A549 (cell line): ENCODE measurements around the gene ADCY1. TPM values are rescaled to one million over a fixed set of nuclear protein-coding genes. Genes with fewer than 3 reads are reported as not detected.
"Not testable (repeated sequence)": the region's sequence is repeated elsewhere in the genome, so short reads cannot be mapped to it uniquely, and the experiment has no call there.

Experiments
- ATAC-seq, 2 experiments: fragments of 200-7000 bp in 1 of 2; fragments of >200 bp in 1 of 2; cut with Nextera tagmentation in 1 of 2; cut with Tn5 transposase in 1 of 2; 3 replicates each; pipeline versions ENCODE4 v1.8.0 to v1.9.1; 2018 to 2020; ENCODE audit warnings: mild to moderate bottlenecking in 1 of 2, moderate library complexity in 1 of 2
- CTCF ChIA-PET: fragments of 300-600 bp; sonication (Branson Sonifier 250); formaldehyde crosslinking; extraction: SDS; loops from one replicate; lab custom pipeline; 2021; ENCODE audit warnings: antibody characterized with exemption, inconsistent platforms; lab: Yijun Ruan, JAX
- POLR2A ChIA-PET: fragments of 350-600 bp; formaldehyde crosslinking; extraction: SDS; loops from one replicate; lab custom pipeline; 2021; ENCODE audit warnings: antibody characterized with exemption, inconsistent platforms; lab: Yijun Ruan, JAX
- DNase-seq, 2 experiments: peaks; one replicate each; pipeline versions ENCODE4 v3.0.0 to v3.0.0-alpha.2; 2011 to 2016; ENCODE audit warnings: low read depth in 1 of 2, low spot score in 1 of 2
- FAIRE-seq: peaks from 2 replicates; lab custom pipeline; 2011; peaks lifted over from hg19 to GRCh38; lab: Jason Lieb, UNC
- H3K27ac ChIP-seq, 2 experiments: fragments of >200 bp; sonication (Bioruptor Twin); formaldehyde crosslinking; 3 replicates each; pipeline ENCODE4 v1.5.1; 2016 to 2017
- H3K4me1 ChIP-seq: fragments of >200 bp; sonication (Bioruptor Twin); formaldehyde crosslinking; 3 replicates; pipeline ENCODE4 v1.6.1; 2016
- H3K4me2 ChIP-seq: fragments of >200 bp; sonication (Bioruptor Twin); formaldehyde crosslinking; 3 replicates; pipeline ENCODE4 v1.6.1; 2016
- H3K4me3 ChIP-seq: fragments of >200 bp; sonication (Bioruptor Twin); formaldehyde crosslinking; 3 replicates; pipeline ENCODE4 v1.5.1; 2016
- H3K9me3 ChIP-seq: fragments of >200 bp; sonication (Bioruptor Twin); formaldehyde crosslinking; 3 replicates; pipeline ENCODE4 v1.6.1; 2016
- E2F6 ChIP-seq: IDR thresholded peaks from 2 replicates; pipeline ENCODE4 v1.6.1; 2012; ENCODE audit warnings: low read depth, borderline replicate concordance
- FOSL2 ChIP-seq, 2 experiments: fragments of 450-650 bp in 1 of 2; fragments of >200 bp in 1 of 2; sonication (Bioruptor Twin) in 1 of 2; formaldehyde crosslinking; IDR thresholded peaks; 2 replicates each; pipeline versions ENCODE4 v1.5.0 to v1.6.1; 2016 to 2020; ENCODE audit warnings: mild to moderate bottlenecking in 1 of 2, moderate library complexity in 1 of 2
- JUN ChIP-seq, 2 experiments: fragments of >200 bp; sonication (Bioruptor Twin); formaldehyde crosslinking; IDR thresholded peaks; 2 replicates in 1 of 2; 3 replicates in 1 of 2; pipeline ENCODE4 v1.6.1; 2016 to 2017
- KDM5A ChIP-seq: fragments of 200-600 bp; sonication (generic); IDR thresholded peaks from 2 replicates; pipeline ENCODE4 v1.6.1; 2016; ENCODE audit warnings: antibody characterized with exemption, mild to moderate bottlenecking
- MAFK ChIP-seq: fragments of 450-650 bp; IDR thresholded peaks from 2 replicates; pipeline ENCODE4 v1.6.1; 2014; ENCODE audit not compliant: partially characterized antibody
- MAX ChIP-seq: IDR thresholded peaks from 2 replicates; pipeline ENCODE4 v1.6.1; 2012
- MYC ChIP-seq: IDR thresholded peaks from 2 replicates; pipeline ENCODE4 v1.6.1; 2012; ENCODE audit warnings: mild to moderate bottlenecking, inconsistent platforms, low read length, improper control_type of control experiment, borderline replicate concordance
- PHF8 ChIP-seq: fragments of 200-600 bp; sonication (generic); IDR thresholded peaks from 2 replicates; pipeline ENCODE4 v1.6.1; 2016; ENCODE audit warnings: low read depth, mild to moderate bottlenecking, antibody characterized with exemption, moderate library complexity, borderline replicate concordance
- POLR2A ChIP-seq: IDR thresholded peaks from 2 replicates; pipeline ENCODE4 v1.6.1; 2012; ENCODE audit warnings: mild to moderate bottlenecking, low read length
- RFX5 ChIP-seq: fragments of 450-650 bp; IDR thresholded peaks from 2 replicates; pipeline ENCODE4 v1.7.1; 2014; ENCODE audit warnings: antibody characterized with exemption, mild to moderate bottlenecking, moderate library complexity
- WGBS: methylation state at CpG from one replicate; pipeline ENCODE4 v1.1.6; 2017; ENCODE audit errors: missing lambda C conversion rate; 5-methylcytosine and 5-hydroxymethylcytosine counted together
- polyA plus RNA-seq, 4 experiments: library from polyadenylated mRNA; depleted of rRNA in 3 of 4; stranded (reverse); fragments of >200 nt; fragmentation: RNase III in 1 of 4; extraction: RNeasy Plus Mini Kit Qiagen cat#74134 plus additional on column Dnase treatment in 1 of 4; gene quantifications; 2 replicates in 3 of 4; 3 replicates in 1 of 4; pipeline ENCODE4 v1.2.3, GENCODE V29; 2011 to 2017
- small RNA-seq, 6 experiments: library from RNA; depleted of rRNA; stranded (forward); fragments of <200 nt; gene quantifications; one replicate each; pipeline ENCODE3, GENCODE V24; 2012
- TF ChIP-seq, protein P1 (sequence below): fragments of >200 bp; sonication (Bioruptor Twin); formaldehyde crosslinking; IDR thresholded peaks from 3 replicates; pipeline ENCODE4 v1.6.1; 2016

Gene ADCY1
- polyA plus RNA-seq, 2 of the 4 experiments (the other 2 are of a cell fraction) = 1.3 to 1.7 TPM

DNA sequence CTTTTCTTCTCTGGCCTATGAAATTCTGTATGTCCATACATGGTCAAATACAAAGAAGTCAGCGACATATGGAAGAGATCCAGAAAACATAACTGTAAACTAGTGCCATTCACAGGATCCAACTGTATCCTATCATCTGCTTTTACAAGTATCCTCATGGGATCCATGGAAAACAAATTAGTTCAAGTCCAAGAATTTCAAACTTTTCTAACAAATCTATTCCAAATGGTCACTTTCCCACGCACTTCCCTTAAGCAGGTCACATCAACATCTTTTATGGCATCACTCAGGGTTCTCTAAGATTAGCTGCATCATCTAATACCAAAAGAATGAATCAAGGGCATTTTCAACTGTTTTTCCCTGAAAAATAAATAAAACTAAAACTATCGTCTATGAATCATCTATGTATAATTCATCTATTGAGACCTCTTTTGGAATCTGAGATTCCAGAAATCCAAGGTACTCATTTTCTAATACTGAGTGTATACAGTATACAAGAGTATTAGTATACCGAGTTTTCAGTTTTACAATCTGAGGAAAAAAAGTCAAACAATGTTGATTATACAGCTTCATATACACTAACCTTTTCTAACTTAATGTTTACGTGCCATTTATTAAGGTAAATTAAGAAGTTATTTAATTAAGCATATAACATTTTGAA, 187.5 kb downstream of the ADCY1 start:
- Histone ChIP-seq H3K4me2 (peak overlapping the region; percentile 55), H3K4me1 (peaks cover 17% of the 10 kb centered on the region; the same call in 2 of the 3 replicates)
- DNase-seq (peak; percentile 1 to 43), ATAC-seq (peak; percentile 56 to 69; a peak in 4 of 6 replicates)
- H3K4me3 ChIP-seq; H3K27ac ChIP-seq; CTCF ChIA-PET; FAIRE-seq; POLR2A ChIA-PET; H3K9me3 ChIP-seq; TF ChIP-seq FOSL2 (IDR thresholded peaks at IDR 0.05): not testable (repeated sequence)
- WGBS = 48% methylated on average over 5 of the region's 5 CpGs
- TF ChIP-seq FOSL2 (CRISPR knock-in tag; IDR thresholded peaks at IDR 0.05) = peak; percentile 33; the same call in 1 of the 2 replicates

DNA sequence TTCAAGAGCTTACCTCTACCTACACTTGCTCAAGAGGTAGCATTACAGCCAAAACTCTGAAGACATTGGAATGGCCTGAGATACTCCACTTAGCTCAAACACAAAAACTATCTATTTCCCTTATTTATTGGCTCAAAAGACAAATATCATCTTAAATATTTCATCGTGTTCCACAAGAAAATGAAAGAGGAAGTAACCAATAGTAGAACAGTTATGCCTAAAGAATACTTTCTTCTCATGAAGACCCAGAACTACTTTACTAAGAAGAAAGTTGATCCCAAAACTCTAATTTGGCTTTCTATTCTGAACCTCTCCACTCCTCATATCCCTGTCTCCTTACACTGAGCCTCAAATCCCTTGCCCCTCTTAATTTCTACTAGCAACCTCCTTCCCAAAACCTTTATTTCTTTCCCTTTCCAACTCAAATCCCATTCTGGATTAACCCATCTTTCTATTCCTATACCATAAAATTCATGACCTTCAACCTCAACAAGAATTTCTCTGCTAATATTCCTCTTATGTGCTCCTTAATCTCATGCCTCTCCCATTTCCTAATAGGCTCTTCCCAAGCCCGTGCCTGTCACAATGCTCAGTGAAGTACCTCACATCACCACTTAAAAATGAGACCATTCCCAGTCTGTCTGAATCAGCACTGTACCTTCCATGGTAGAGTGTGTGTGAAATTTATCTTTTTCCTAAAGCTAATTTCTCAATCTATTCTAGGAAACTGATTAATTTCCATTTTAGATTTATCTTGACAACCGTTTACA, 188.2 kb downstream of the ADCY1 start:
- peak; percentile 83 to 84; a peak in 5 of 6 replicates for ATAC-seq

DNA sequence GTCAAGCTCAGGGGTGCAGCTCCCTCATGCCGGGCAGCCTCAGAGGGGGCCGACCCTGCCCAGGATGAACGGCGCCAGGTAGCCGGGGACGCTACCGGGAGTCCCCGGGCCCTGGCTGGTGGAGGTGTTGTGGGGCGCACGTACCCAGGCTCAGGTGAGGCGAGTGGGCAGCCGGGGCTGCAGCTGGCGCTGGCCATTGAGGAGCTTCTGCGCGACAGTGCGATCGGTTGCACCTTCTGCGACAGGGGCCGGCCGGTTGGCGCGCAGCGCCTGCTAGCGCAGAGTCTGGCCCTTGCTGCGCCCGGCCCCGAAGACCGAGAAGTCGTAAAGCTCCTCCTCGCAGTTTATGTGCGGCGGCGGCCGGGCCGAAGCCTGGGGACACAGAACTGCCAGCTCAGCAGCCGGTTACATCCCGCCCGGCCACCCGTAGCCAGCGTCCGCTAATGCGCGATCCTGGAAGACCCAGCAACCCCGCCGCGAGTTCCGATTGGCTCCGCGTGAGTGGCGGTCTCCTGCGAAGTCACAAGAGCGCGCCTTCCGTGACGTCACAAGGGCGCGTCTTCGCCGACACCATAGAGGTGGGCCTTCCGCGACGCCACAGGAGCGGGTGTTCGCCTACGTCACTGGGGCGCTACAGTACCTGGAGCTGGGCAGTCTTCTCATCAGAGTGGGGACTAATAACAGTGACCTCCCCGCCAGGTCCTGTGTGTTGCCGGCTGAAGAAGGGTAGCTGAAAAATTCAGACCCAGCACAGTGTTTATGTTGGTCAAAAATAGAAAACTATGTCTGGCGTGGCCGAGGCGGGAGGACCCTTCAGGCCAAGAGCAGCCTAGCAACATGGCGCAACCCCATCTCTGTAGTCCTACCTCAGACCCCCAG, 194.6 kb downstream of the ADCY1 start:
- H3K27ac ChIP-seq = peak overlapping the region; percentile 77 to 89
- peak; percentile 44; the same call in 1 of the 2 replicates for TF ChIP-seq POLR2A
- TF ChIP-seq MAFK = peak; percentile 87
- peak; percentile 89 for TF ChIP-seq PHF8
- peak; percentile 48; the same call in 1 of the 2 replicates for TF ChIP-seq E2F6
- peak; percentile 82 for TF ChIP-seq RFX5
- TF ChIP-seq JUN (IDR thresholded peaks at IDR 0.05) = peak; percentile 40 to 71; a peak in 3 of 5 replicates
- TF ChIP-seq MYC = 0 out of 2 replicates have a peak, but pooled peaks have one; percentile 55
- peak; percentile 66 for TF ChIP-seq KDM5A
- TF ChIP-seq, protein P1, sequence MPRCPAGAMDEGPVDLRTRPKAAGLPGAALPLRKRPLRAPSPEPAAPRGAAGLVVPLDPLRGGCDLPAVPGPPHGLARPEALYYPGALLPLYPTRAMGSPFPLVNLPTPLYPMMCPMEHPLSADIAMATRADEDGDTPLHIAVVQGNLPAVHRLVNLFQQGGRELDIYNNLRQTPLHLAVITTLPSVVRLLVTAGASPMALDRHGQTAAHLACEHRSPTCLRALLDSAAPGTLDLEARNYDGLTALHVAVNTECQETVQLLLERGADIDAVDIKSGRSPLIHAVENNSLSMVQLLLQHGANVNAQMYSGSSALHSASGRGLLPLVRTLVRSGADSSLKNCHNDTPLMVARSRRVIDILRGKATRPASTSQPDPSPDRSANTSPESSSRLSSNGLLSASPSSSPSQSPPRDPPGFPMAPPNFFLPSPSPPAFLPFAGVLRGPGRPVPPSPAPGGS = peak; percentile 43; the same call in 1 of the 3 replicates
- peak; percentile 76 for TF ChIP-seq MAX
- FAIRE-seq, H3K4me1 ChIP-seq, H3K9me3 ChIP-seq, POLR2A ChIA-PET: not testable (repeated sequence)
- peak; percentile 88 to 99 for DNase-seq
- H3K4me2 ChIP-seq = peak overlapping the region; percentile 95
- WGBS = under 1% methylated on average over 24 of the region's 72 CpGs
- peak overlapping the region; percentile 72 for H3K4me3 ChIP-seq
- CTCF ChIA-PET = interaction anchor here (0.9 to 1.3 kb wide), 2 partner anchors 94 to 508 kb away, joined by 3 read pairs; no protein-coding TSS in a partner anchor
- ATAC-seq = peak; percentile 100

More for the DNA sequence above, 188.2 kb downstream of the ADCY1 start:
- CTCF ChIA-PET, POLR2A ChIA-PET, DNase-seq, FAIRE-seq, H3K9me3 ChIP-seq, H3K27ac ChIP-seq, H3K4me3 ChIP-seq: not testable (repeated sequence)
- H3K4me1 ChIP-seq = peaks cover 19% of the 10 kb centered on the region; the same call in 2 of the 3 replicates
- WGBS = 71% methylated on average over 3 of the region's 3 CpGs
- H3K4me2 ChIP-seq = peak overlapping the region; percentile 55

DNA sequence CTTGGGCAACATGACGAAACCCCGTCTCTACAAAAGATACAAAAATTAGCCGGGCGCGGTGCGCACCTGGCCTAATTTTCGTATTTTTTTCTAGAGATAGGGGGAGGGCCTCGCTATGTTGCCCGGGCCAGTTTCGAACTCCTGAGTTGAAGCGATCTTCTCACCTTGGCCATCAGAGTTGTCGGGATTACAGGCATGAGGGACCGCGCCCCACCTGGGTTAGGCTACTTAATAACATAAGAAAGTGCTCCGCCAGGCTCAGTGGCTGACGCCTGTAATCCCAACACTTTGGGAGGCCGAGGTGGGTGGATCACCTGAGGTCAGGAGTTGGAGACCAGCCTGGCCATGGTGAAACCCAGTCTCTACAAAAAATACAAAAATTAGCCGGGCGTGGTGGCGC, 195.5 kb downstream of the ADCY1 start:
- Histone ChIP-seq H3K4me2 (peak overlapping the region; percentile 84), H3K4me3 (peak overlapping the region; percentile 72), H3K27ac (peak overlapping the region; percentile 77 to 89)
- CTCF ChIA-PET = interaction anchor here (1.3 kb wide), 1 partner anchor 93 kb away, joined by 3 read pairs; no protein-coding TSS in a partner anchor
- WGBS = 95% methylated on average over 20 of the region's 20 CpGs
- H3K9me3 ChIP-seq, H3K4me1 ChIP-seq, ATAC-seq, DNase-seq, FAIRE-seq, POLR2A ChIA-PET: not testable (repeated sequence)

Small RNA genes within 50 kb of the gene (small RNA-seq; reads per million reads assigned to genes)
- gene AC073325.2 = 0 reads per million in 6 experiments
